GM10847 (cell line): ENCODE data around the gene BABAM2.

ENCODE experiments used
- POLR2A ChIP-seq: IDR thresholded peaks from 2 replicates; pipeline ENCODE4 v1.6.1; 2011; ENCODE audit not compliant: insufficient read length; ENCODE audit errors: extremely low read depth

BABAM2 gene

GRCh38 chr2:28217042-28217740, 326.7 kb downstream of the BABAM2 start:
- no peak for TF ChIP-seq POLR2A

GRCh38 chr2:28219138-28219537, 328.6 kb downstream of the BABAM2 start:
- TF ChIP-seq POLR2A = no peak

- TF ChIP-seq POLR2A = no peak
These were observed 329.3 kb downstream of the BABAM2 start for GRCh38 chr2:28219758-28220368.

GRCh38 chr2:28224648-28225472, 334.3 kb downstream of the BABAM2 start:
- TF ChIP-seq POLR2A = no peak

- no peak for TF ChIP-seq POLR2A
These were observed 335.0 kb downstream of the BABAM2 start for GRCh38 chr2:28225473-28226080.

GRCh38 chr2:28226558-28226957, 336.0 kb downstream of the BABAM2 start:
- TF ChIP-seq POLR2A = no peak

- no peak for TF ChIP-seq POLR2A
These were observed 337.0 kb downstream of the BABAM2 start for GRCh38 chr2:28227498-28227897.

- no peak for TF ChIP-seq POLR2A
These were observed 338.0 kb downstream of the BABAM2 start for GRCh38 chr2:28228434-28228995.

- no peak for TF ChIP-seq POLR2A
These were observed 340.6 kb downstream of the BABAM2 start for GRCh38 chr2:28231110-28231631.

- TF ChIP-seq POLR2A = no peak
These were observed 341.8 kb downstream of the BABAM2 start for GRCh38 chr2:28232295-28232694.

- no peak for TF ChIP-seq POLR2A
These were observed 342.7 kb downstream of the BABAM2 start for GRCh38 chr2:28233164-28233676.

GRCh38 chr2:28234807-28235206, 344.3 kb downstream of the BABAM2 start:
- no peak for TF ChIP-seq POLR2A

- TF ChIP-seq POLR2A = no peak
These were observed 348.7 kb downstream of the BABAM2 start for GRCh38 chr2:28239207-28239606.

GRCh38 chr2:28240937-28241336, 350.4 kb downstream of the BABAM2 start:
- no peak for TF ChIP-seq POLR2A

GRCh38 chr2:28247290-28247689, 356.8 kb downstream of the BABAM2 start:
- no peak for TF ChIP-seq POLR2A
